Fibroblast of lung (primary cell): ENCODE results near the gene ZAR1L. TPM values are rescaled to one million over a fixed set of nuclear protein-coding genes. Genes with fewer than 3 reads are reported as not detected.

Source experiments
- DNase-seq, 2 donors: peaks; one replicate each; pipeline versions ENCODE4 v3.0.0 to v3.0.0-alpha.2; 2010; ENCODE audit warnings: low read depth in 2 of 2
- H2AFZ ChIP-seq: 2 replicates; pipeline ENCODE4 v1.5.1; 2012; ENCODE audit warnings: low read length, control low read depth, inconsistent platforms
- H3K27ac ChIP-seq: 2 replicates; pipeline ENCODE4 v1.5.1; 2011; ENCODE audit warnings: low read length, control low read depth; ENCODE audit not compliant: insufficient read depth
- H3K27me3 ChIP-seq: 2 replicates; pipeline ENCODE4 v1.5.1; 2011; ENCODE audit warnings: mild to moderate bottlenecking, low read length; ENCODE audit not compliant: control insufficient read depth, insufficient read depth
- H3K36me3 ChIP-seq: 2 replicates; pipeline ENCODE4 v1.5.1; 2011; ENCODE audit warnings: low read length; ENCODE audit not compliant: control insufficient read depth, insufficient read depth
- H3K4me1 ChIP-seq: 2 replicates; pipeline ENCODE4 v1.5.1; 2011; ENCODE audit warnings: low read length; ENCODE audit not compliant: control insufficient read depth, insufficient read depth; ENCODE audit errors: extremely low read depth
- H3K4me2 ChIP-seq: 2 replicates; pipeline ENCODE4 v1.5.1; 2011; ENCODE audit warnings: low read length, control low read depth; ENCODE audit not compliant: insufficient read depth; ENCODE audit errors: extremely low read depth
- H3K4me3 ChIP-seq, 4 experiments: fragments of 200-600 bp in 1 of 4; sonication (generic) in 1 of 4; replicated peaks in 1 of 4; 2 replicates each; pipeline ENCODE4 v1.5.1; 2011 to 2016; ENCODE audit warnings: low read length in 4 of 4, low read depth in 3 of 4, mild to moderate bottlenecking in 3 of 4, control low read depth in 2 of 4, inconsistent platforms in 1 of 4, mixed read lengths in 1 of 4; ENCODE audit not compliant: insufficient read depth in 1 of 4; ENCODE audit errors: control extremely low read depth in 1 of 4
- H3K79me2 ChIP-seq: 2 replicates; pipeline ENCODE4 v1.5.1; 2012; ENCODE audit warnings: mild to moderate bottlenecking, low read length, inconsistent platforms; ENCODE audit not compliant: control insufficient read depth, insufficient read depth
- H3K9ac ChIP-seq: 2 replicates; pipeline ENCODE4 v1.5.1; 2011; ENCODE audit warnings: mild to moderate bottlenecking, low read length, control low read depth; ENCODE audit not compliant: insufficient read depth
- H3K9me3 ChIP-seq: 2 replicates; pipeline ENCODE4 v1.5.1; 2012; ENCODE audit warnings: low read depth, low read length; ENCODE audit not compliant: control insufficient read depth, insufficient read depth
- H4K20me1 ChIP-seq: 2 replicates; pipeline ENCODE4 v1.5.1; 2011; ENCODE audit warnings: low read length; ENCODE audit not compliant: control insufficient read depth, insufficient read depth; ENCODE audit errors: extremely low read depth
- EZH2 ChIP-seq: IDR thresholded peaks from 2 replicates; pipeline ENCODE4 v1.5.1; 2012; ENCODE audit warnings: low read length, control low read depth, mild to moderate bottlenecking; ENCODE audit errors: missing control alignments
- polyA plus RNA-seq, 2 donors: library from polyadenylated mRNA; depleted of rRNA in 1 of 2; stranded (reverse) in 1 of 2; unstranded in 1 of 2; fragments of >200 nt; gene quantifications; 2 replicates each; pipeline ENCODE4 v1.2.1, GENCODE V29; 2011 to 2012; ENCODE audit warnings: missing spikeins in 1 of 2
- total RNA-seq: library from RNA; depleted of rRNA; stranded (reverse); fragments of >200 nt; gene quantifications from 2 replicates; pipeline ENCODE4 v1.2.1, GENCODE V29; 2014
- TF ChIP-seq, protein P1 (sequence below), 2 donors: IDR thresholded peaks in 1 of 2; conservative IDR thresholded peaks in 1 of 2; 1 replicate in 1 of 2; 2 replicates in 1 of 2; pipeline ENCODE4 v1.5.1; 2011 to 2012; ENCODE audit warnings: low read length in 2 of 2, control low read depth in 1 of 2, inconsistent platforms in 1 of 2, low read depth in 1 of 2, mild to moderate bottlenecking in 1 of 2

The ZAR1L gene
- total and polyA plus RNA-seq, 2 donors (not counting 1 experiment from before 2014, with no cell fraction given) = not detected

DNA sequence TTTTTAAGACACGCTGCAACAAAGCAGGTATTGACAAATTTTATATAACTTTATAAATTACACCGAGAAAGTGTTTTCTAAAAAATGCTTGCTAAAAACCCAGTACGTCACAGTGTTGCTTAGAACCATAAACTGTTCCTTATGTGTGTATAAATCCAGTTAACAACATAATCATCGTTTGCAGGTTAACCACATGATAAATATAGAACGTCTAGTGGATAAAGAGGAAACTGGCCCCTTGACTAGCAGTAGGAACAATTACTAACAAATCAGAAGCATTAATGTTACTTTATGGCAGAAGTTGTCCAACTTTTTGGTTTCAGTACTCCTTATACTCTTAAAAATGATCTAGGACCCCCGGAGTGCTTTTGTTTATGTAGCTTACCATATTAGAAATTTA, 1.3 kb upstream of the ZAR1L start:
- H3K79me2 ChIP-seq = no peaks in the 10 kb centered on the region
- DNase-seq = no peak
- no peaks in the 10 kb centered on the region for H3K27me3 ChIP-seq
- no peak overlapping the region for H3K9ac ChIP-seq
- no peak overlapping the region for H2AFZ ChIP-seq
- no peaks in the 10 kb centered on the region for H3K36me3 ChIP-seq
- peak overlapping the region; percentile 76 to 94 (median 86) for H3K4me3 ChIP-seq
- H3K9me3 ChIP-seq = no peaks in the 10 kb centered on the region
- H3K4me2 ChIP-seq = peak overlapping the region; percentile 81
- H3K4me1 ChIP-seq = peaks cover 2% of the 10 kb centered on the region
- TF ChIP-seq EZH2 = no peak
- TF ChIP-seq, protein P1, sequence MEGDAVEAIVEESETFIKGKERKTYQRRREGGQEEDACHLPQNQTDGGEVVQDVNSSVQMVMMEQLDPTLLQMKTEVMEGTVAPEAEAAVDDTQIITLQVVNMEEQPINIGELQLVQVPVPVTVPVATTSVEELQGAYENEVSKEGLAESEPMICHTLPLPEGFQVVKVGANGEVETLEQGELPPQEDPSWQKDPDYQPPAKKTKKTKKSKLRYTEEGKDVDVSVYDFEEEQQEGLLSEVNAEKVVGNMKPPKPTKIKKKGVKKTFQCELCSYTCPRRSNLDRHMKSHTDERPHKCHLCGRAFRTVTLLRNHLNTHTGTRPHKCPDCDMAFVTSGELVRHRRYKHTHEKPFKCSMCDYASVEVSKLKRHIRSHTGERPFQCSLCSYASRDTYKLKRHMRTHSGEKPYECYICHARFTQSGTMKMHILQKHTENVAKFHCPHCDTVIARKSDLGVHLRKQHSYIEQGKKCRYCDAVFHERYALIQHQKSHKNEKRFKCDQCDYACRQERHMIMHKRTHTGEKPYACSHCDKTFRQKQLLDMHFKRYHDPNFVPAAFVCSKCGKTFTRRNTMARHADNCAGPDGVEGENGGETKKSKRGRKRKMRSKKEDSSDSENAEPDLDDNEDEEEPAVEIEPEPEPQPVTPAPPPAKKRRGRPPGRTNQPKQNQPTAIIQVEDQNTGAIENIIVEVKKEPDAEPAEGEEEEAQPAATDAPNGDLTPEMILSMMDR (conservative IDR thresholded peaks at IDR 0.05 in 1 of 2, IDR thresholded peaks at IDR 0.05 in 1 of 2; ENCODE audit: low read depth in 1 of 2, low read length in 2 of 2) = no peak
- H3K27ac ChIP-seq = peak overlapping the region; percentile 96
- H4K20me1 ChIP-seq = no peaks in the 10 kb centered on the region

DNA sequence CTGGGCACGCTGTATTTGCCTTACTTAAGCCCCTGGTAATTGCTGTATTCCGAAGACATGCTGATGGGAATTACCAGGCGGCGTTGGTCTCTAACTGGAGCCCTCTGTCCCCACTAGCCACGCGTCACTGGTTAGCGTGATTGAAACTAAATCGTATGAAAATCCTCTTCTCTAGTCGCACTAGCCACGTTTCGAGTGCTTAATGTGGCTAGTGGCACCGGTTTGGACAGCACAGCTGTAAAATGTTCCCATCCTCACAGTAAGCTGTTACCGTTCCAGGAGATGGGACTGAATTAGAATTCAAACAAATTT, 821 bp upstream of the ZAR1L start:
- peak overlapping the region; percentile 89 for H3K9ac ChIP-seq
- peak overlapping the region; percentile 76 to 94 (median 86) for H3K4me3 ChIP-seq
- H3K36me3 ChIP-seq = no peaks in the 10 kb centered on the region
- no peaks in the 10 kb centered on the region for H3K27me3 ChIP-seq
- TF ChIP-seq, protein P1 (conservative IDR thresholded peaks at IDR 0.05 in 1 of 2, IDR thresholded peaks at IDR 0.05 in 1 of 2; ENCODE audit: low read depth in 1 of 2, low read length in 2 of 2) = no peak
- no peak for TF ChIP-seq EZH2
- H3K4me2 ChIP-seq = peak overlapping the region; percentile 81
- peak overlapping the region; percentile 90 for H2AFZ ChIP-seq
- no peaks in the 10 kb centered on the region for H4K20me1 ChIP-seq
- H3K79me2 ChIP-seq = no peaks in the 10 kb centered on the region
- H3K9me3 ChIP-seq = no peaks in the 10 kb centered on the region
- peaks cover under 1% of the 10 kb centered on the region for H3K4me1 ChIP-seq
- peak overlapping the region; percentile 96 for H3K27ac ChIP-seq
- no peak for DNase-seq

DNA sequence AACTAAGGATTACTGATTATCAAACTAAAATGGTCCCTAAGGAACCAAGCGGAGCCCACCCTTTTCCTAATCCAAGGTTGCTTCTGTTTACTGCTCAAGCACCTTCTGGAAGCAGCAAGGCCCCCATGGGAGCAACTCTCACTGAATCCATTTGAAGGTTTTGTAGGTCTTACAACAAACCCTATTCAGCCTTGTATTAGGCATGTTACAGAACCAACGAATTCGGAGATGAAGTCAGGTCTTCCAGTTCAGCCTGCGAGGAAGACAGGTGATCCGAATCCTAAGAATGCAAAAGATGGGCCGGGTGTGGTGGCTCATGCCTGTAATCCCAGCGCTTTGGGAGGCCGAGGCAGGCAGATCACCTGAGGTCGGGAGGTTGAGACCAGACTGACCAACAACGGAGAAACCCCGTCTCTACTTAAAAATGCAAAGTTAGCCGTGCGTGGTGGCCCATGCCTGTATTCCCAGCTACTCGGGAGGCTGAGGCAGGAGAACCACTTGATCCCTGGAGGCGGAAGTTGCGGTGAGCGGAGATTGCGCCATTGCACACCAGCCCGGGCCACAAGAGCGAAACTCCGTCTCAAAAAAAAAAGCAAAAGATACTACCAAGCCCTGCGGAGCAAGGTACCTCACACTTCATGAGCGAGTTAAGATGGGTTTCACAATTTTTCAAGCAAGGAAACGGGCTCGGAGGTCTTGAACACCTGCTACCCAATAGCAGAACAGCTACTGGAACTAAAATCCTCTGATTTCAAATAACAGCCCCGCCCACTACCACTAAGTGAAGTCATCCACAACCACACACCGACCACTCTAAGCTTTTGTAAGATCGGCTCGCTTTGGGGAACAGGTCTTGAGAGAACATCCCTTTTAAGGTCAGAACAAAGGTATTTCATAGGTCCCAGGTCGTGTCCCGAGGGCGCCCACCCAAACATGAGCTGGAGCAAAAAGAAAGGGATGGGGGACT, 609 bp downstream of the ZAR1L start:
- no peaks in the 10 kb centered on the region for H3K27me3 ChIP-seq
- DNase-seq = peak; percentile 63 to 67
- peak overlapping the region; percentile 96 for H3K27ac ChIP-seq
- H3K9me3 ChIP-seq = no peaks in the 10 kb centered on the region
- no peaks in the 10 kb centered on the region for H3K4me1 ChIP-seq
- H3K79me2 ChIP-seq = no peaks in the 10 kb centered on the region
- peak overlapping the region; percentile 89 for H3K9ac ChIP-seq
- peak overlapping the region; percentile 70 for H2AFZ ChIP-seq
- no peaks in the 10 kb centered on the region for H4K20me1 ChIP-seq
- H3K4me3 ChIP-seq = peak overlapping the region; percentile 76 to 94 (median 86)
- no peaks in the 10 kb centered on the region for H3K36me3 ChIP-seq
- H3K4me2 ChIP-seq = peak overlapping the region; percentile 81
- TF ChIP-seq, protein P1 (conservative IDR thresholded peaks at IDR 0.05 in 1 of 2, IDR thresholded peaks at IDR 0.05 in 1 of 2; ENCODE audit: low read depth in 1 of 2, low read length in 2 of 2) = no peak
